ENCODE data around the gene LRRC8C.
"Not testable (repeated sequence)": the region's sequence is repeated elsewhere in the genome, so short reads cannot be mapped to it uniquely, and the experiment has no call there.

The LRRC8C gene

GRCh38 chr1:89632657-89633247 is at the start of gene LRRC8C:
TSS of gene LRRC8C (plus strand) at chr1:89633120. CDS start at chr1:89686474, 53,354 bp downstream.
- peak; percentile 83 for DNase-seq (ENCODE audit: low read depth)

DNA sequence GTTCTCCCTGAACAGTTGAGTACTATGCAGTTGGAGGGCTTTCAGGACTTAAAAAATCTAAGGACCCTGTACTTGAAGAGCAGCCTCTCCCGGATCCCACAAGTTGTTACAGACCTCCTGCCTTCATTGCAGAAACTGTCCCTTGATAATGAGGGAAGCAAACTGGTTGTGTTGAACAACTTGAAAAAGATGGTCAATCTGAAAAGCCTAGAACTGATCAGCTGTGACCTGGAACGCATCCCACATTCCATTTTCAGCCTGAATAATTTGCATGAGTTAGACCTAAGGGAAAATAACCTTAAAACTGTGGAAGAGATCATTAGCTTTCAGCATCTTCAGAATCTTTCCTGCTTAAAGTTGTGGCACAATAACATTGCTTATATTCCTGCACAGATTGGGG is 48.7 kb upstream of the LRRC8C start:
- DNase-seq (ENCODE audit: low read depth), result no peak

- no peak for DNase-seq (ENCODE audit: low read depth)
Observed at GRCh38 chr1:89584781-89585180, 48.1 kb upstream of the LRRC8C start.

- no peak for DNase-seq (ENCODE audit: low read depth)
Observed at GRCh38 chr1:89587729-89588161, 45.2 kb upstream of the LRRC8C start.

DNA sequence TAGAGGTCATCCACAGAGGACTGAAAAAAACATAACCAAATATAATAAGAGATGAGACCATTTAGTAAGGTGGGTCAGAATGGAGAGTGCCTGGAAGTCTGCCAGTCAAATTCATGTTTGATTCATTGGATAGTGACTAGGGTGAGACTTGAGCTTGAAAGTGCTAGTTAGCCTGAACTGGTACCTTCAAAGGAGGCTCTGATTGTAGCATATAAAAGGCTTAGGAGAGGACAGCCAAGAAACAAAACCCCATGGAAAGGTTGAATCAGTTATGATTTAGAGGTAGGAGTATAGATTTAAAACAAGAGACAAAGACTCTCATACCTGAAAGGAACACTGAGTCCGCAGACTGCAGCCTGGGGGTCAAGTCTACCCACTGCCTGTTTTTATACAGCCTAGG is 44.4 kb upstream of the LRRC8C start:
- no peak for DNase-seq (ENCODE audit: low read depth)

DNA sequence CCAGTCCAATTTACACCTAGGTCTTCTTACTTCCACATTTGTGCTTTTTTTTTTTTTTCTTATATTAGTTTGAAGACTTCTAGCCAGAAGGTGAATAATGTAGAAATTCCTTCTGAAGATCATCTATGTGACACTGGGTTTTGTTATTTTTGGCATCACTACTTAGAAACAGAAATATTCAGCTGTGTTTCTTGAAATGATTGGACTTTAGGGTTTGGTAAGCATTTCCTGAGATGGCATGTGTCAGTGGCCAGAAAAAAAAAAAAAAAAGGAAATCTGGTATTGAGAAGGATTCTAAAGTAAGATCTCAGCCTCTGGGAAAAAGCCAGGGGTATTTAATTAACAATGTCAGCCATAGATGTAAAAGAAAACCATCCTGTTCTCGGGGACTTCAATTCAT is 43.4 kb upstream of the LRRC8C start:
- no peak for DNase-seq (ENCODE audit: low read depth)

DNA sequence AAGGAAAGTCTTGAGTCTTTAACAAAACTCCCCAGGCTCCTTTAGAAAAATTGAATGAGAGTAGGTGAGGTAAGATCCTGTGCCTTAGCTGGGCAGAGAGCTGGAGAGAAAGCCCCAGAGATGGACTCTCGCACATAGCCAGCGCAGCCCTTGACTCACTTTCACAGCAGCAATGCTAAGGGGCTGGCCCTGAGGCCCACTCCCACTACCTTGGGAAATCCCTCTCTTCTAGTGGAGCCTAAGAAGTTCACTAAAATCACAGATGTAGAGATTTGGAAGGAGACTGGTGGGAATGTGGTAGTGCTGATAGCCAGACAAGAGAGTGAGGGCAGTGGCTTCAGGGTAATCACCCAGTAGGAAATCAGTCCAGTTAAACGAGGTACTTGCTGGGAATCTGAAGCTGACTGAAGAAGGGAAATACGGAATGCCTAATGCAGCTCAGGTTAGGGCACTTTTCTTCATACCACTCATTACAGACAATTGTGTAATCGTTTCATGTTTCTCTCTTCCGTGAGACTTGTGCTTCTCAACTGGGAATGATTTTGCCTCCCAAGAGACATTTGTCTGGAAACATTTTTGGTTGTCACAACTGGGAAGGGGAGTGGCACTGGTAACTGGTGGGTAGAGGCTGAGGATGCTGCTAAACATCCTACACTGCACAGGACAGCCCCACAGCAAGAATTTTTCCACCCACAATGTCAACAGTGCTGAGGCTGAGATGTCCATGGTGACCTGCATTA is 42.4 kb upstream of the LRRC8C start:
- DNase-seq (ENCODE audit: low read depth), result no peak

- DNase-seq (ENCODE audit: low read depth), result not testable (repeated sequence)
Observed at GRCh38 chr1:89592861-89593302, 40.0 kb upstream of the LRRC8C start.

- no peak for DNase-seq (ENCODE audit: low read depth)
Observed at GRCh38 chr1:89594096-89594740, 38.7 kb upstream of the LRRC8C start.

DNA sequence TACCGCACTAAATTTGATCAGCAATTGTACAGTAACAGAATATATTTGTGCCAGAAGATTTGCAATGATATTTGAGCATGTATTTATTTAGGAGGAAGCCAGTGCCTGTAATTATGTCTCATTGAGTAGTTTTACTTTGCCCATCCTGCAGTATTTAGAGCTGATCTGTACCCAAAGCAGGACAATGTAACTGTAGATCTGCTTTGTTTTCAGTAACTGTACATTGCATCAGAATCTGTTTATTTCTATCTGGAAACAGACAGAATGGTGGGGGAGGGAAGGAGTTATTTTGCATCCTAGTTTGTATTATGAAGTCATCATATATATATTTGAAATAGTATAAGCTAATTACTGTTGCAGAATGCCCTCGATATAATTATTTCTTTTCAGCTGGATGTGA is 36.2 kb upstream of the LRRC8C start:
- DNase-seq (ENCODE audit: low read depth), result no peak

- no peak for DNase-seq (ENCODE audit: low read depth)
Observed at GRCh38 chr1:89598450-89599331, 34.2 kb upstream of the LRRC8C start.

DNA sequence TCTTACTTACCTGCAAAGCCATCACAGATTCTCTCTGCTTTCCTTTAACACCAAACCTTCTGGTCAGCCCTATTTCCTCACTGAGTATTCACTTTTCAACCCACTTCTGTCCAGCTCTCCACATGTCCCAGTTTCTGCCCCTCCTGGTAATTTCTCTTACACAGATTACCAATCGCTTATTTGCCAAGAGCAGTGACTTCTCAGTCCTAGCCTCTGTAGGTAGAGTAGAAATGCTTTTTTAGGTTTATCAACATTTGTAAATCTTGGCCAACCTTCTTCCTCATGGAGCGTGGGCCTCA is 33.6 kb upstream of the LRRC8C start:
- DNase-seq (ENCODE audit: low read depth), result no peak

- no peak for DNase-seq (ENCODE audit: low read depth)
Observed at GRCh38 chr1:89600451-89601224, 32.3 kb upstream of the LRRC8C start.

GRCh38 chr1:89602871-89603404 is 30.0 kb upstream of the LRRC8C start:
- no peak for DNase-seq (ENCODE audit: low read depth)

GRCh38 chr1:89603651-89604413 is 29.1 kb upstream of the LRRC8C start:
- DNase-seq (ENCODE audit: low read depth), result no peak

- no peak for DNase-seq (ENCODE audit: low read depth)
Observed at GRCh38 chr1:89604414-89604735, 28.5 kb upstream of the LRRC8C start.

DNA sequence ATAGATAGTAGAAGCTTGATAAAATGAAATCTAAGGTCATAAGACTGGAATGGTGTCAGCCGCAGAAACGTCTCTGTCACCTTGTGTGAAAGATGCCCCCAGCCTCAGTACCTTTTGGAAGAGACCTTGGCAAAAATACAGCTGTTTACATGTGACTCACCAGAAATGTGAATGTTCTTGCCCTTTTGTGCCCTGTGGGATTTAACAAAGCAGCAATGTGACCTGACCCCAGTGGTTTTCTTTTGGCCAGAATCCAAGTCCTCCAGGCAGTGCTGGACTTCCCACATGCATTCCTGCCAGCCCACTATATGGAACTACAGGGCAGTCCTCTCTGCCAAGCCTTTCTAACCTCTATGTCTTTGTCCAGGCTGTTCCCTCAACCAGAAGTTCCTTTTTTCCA is 27.2 kb upstream of the LRRC8C start:
- DNase-seq (ENCODE audit: low read depth), result no peak

DNA sequence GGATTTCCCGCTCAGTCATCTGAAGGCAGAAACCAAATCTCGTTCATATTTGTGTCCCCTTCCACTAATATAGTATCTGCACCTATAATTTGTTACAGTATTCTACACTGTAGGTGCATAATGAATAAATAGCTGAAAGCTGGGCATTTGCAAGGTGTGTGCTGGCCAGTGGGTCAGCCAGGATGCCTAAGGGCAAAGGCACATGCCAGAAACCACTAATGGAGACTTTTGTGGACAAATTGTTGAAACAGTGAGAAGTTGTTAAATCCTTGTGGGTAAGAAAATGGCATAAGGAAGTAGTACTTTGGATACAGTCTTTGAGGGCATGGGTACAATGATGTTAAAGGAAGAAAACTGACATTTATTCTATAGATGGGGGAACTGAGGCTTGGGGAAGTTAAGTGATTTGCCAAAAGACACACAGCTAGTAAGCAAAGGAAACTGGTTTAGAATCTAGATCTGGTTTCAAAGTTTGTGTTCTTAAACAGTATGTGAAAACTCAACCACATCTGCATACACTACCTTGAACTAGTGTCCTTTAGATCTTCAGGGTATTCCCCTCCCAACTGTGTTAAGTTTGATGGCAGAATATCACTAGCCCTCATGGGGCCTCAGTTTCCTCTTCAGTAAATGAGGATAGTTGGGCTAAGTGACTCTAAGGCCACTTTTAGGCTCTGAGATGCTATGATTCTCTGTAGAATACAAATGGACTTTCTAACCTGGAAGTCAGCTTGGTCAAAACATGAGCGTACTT is 26.5 kb upstream of the LRRC8C start:
- no peak for DNase-seq (ENCODE audit: low read depth)

GRCh38 chr1:89607156-89607555 is 25.8 kb upstream of the LRRC8C start:
- DNase-seq (ENCODE audit: low read depth), result no peak

All from stimulated activated CD8-positive, alpha-beta memory T cell treated with anti-CD3 and anti-CD28 coated beads, Interleukin-4, amount 100 ng/mL, for 24 hours (primary cell).